Stimulated activated CD4-positive, alpha-beta T cell treated with anti-CD3 and anti-CD28 coated beads, Interleukin-2, amount 100 ng/mL, for 48 hours (primary cell): ENCODE data around the gene RAB10.
"Not testable (repeated sequence)": the region's sequence is repeated elsewhere in the genome, so short reads cannot be mapped to it uniquely, and the experiment has no call there.

Experiments
- DNase-seq, 2 donors: peaks; one replicate each; pipeline ENCODE4 v3.0.0-alpha.2; 2020

RAB10 gene

DNA sequence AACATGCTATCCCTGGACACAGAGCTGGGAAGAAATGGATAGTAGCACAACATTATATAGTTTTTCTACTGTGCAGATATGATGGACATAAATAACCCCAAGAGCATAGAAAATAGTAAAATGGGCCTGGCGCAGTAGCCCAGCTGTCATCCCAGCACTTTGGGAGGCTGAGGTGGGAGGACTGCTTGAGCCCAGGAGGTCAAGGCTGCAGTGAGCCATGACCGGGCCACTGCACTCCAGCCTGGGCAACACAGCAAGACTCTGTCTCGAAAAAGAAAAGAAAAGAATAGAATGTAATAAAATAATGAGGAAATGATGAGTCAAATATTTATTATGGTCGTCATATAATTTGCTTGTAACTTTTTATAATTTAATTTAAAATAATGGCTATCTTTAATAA is 131.5 kb downstream of the RAB10 start:
- no peak for DNase-seq

- not testable (repeated sequence) for DNase-seq
These were observed 132.7 kb downstream of the RAB10 start for GRCh38 chr2:26166541-26166940.

DNA sequence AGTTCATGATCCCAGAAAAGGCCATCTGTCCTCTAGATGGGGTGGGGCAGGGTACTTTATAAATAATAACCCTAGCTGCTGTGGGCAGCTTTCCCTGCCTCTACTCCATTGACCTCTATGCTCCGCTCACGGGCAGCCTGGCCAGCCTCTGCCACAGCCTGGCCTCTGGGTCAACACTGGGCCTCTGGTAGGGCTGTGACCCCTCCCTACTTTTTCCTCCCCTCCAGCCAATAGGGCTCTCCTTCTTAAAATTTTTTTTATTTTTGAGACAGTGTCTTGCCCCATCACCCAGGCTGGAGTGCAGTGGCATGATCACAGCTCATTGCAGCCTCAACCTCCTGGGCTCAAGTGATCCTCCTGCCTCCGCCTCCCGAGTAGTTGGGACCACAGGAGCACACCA is 134.9 kb downstream of the RAB10 start:
- no peak for DNase-seq

DNA sequence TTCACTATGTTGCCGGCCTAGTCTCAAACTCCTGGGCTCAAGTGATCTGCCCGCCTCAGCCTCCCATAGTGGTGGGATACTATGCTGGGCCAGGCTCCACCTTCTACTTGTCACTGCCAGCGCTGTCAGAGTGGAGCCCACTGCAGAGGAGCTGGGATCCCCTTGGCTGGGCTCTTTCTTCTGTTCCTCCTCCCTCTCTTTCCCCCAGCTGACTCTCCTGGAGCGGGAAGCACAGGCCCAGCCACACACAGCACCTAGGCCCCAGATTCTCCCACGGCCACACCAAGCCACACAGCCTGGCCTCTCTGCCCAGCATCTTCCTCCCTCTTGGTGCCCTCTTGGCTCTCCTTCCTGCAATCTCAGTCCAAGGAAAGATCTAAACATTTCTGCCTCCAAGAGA is 135.3 kb downstream of the RAB10 start:
- no peak for DNase-seq

GRCh38 chr2:26169681-26170414 is 136.0 kb downstream of the RAB10 start:
- no peak for DNase-seq

DNA sequence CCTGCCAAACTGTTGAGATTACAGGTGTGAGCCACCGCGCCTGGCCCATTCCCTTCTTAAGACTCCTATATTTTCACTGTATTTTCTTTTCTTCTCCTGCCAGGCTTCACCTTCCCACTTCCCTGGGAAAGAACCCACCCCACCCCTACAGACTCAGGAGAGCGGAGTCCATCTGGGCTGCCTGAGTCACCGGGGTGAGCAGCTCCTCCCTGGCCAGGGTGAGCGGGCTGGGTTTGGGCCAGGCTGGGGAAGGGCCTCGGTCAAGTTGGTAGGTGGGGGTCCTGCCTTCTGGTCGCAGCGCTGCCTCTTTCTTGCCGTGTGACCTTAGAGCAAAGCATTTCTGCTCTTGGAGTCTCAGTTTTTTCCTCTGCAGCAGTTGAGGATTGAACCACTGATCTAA is 136.9 kb downstream of the RAB10 start:
- no peak for DNase-seq

DNA sequence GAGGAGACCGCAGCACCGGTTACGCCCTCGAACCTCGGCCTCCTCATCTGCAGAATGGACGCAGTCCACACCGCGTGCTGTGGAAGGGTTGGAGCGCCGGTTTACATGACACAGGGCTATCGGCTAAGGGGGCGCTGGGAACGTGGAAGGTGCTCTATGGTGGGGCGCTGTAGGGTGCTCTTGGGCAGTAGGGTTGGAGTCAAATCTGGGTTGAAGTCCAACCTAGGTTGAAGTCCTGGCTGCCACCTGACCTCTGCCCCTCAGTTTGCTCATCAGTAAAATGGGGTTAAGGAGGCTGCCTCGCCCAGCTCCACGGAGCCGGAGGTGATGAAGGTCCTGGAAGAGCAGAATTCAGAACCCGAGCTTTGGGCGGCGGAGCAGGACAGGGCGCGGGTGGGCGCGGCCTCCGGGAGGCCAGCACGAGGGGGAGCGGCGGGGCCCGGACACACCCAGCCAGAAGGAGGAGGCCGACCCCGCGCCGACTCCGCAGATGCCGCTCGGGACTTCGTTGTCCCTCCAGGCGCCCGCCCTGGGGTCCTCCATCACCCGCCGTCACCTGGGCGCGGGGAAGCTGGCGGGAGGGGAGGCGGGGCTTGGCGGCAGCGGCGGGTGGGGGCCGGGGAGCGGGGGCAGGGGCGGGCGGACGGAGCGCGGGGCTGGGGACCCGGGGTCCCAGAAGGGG is 138.4 kb downstream of the RAB10 start:
- no peak for DNase-seq

DNA sequence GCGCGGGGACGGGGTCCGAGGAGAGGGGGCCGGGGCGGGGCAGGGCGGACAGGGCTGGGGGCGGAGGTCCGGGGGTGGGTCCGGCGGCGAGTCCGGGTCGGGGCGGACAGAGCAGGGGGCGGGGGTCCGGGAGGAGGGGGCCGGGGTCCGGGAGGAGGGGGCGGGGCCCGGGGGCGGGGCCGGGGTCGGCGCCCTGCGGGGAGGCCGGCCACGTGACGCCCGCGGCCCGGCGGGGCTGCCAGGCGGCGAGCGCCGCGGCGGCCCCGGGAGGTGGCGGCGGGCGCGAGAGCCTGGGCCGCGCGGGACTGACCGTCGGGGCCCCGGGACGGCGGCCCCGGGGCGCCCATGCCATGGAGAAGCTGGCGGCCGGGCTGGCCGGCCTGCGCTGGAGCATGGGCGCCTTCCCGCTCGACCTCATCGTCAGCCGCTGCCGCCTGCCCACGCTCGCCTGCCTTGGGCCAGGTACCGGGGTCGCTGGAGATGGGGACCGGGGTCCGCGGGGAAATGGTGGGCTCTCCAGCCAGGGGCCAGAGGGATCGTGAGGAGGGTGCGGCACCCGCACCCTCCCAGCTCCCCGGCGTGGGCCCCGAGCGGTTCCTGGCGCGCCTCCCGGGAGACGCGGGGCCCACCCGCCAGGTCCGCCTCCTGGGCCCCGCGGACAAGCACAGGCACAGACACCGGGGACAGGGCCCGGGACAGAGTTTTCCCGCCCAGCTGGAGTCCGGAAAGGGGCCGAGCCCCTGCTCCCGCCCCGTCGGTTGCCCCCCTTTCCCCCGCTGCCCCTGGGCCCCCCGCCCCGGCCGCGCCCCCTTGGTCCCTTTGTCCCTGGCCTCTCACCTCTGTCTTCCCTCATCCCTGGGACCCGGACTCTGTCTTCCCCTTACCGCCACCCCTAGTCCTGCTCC is 139.2 kb downstream of the RAB10 start, which contains the start of gene GAREM2:
GAREM2 (plus strand) TSS at position 218 of the 905 bp plus-strand sequence; CDS start at position 351, 133 bp downstream.
- no peak for DNase-seq

- no peak for DNase-seq
These were observed 140.0 kb downstream of the RAB10 start for GRCh38 chr2:26173776-26174482.

DNA sequence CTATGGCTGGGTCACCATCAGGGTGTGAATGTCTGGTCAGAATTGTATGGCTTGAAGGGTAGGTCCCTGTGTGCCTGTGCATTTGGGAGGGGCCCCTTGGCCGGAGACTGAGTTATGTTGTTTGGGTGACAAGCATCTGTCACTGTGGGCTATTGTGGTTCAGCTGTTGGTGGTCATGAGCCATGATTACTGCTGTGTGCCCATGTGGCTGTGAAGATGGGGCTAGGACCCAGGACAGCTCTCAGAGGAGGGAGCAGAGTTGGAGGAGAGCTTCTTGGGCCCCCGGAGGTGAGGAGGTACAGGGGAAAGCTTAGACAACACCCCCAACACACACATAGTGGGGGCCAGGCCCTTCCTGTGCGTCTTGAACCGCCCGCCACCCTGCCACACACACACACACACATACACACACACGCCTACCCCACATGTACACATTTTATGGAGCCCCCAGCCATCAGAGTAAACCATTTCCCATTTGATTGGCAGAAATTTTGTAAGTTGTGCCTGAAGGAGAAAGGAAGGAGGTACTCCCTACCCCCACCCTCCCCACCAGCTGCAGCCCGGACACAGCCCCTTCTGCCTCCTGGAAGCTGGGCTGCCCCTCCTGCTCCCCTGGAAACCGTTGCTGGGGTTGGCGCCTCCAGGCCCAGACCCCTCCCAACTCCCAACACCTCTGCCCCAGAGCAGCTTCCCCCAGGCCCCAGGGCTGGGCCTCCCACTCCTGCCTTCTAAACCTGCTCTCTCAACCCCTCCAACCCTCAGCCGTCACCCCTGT is 141.0 kb downstream of the RAB10 start:
- no peak for DNase-seq

GRCh38 chr2:26175466-26176278 is 141.8 kb downstream of the RAB10 start:
- no peak for DNase-seq

DNA sequence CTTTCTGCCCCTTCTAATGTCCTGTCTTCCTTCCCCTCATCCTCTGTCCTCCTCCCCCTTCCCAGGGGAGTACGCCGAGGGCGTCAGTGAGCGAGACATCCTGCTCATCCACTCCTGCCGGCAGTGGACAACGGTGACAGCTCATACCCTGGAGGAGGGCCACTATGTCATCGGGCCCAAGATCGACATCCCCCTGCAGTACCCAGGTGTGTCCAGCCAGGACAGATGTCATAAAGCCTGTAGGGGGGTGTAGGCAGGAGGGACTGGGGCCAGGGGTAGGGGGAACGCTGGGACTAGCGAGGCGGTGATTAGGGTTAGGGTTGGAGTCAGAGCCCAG is 142.4 kb downstream of the RAB10 start:
- no peak for DNase-seq

GRCh38 chr2:26177122-26177521 is 143.2 kb downstream of the RAB10 start:
- DNase-seq, result no peak

GRCh38 chr2:26178246-26178645 is 144.4 kb downstream of the RAB10 start:
- no peak for DNase-seq

GRCh38 chr2:26178746-26179436 is 145.0 kb downstream of the RAB10 start:
- DNase-seq, result no peak

GRCh38 chr2:26179446-26179913 is 145.6 kb downstream of the RAB10 start:
- no peak for DNase-seq

DNA sequence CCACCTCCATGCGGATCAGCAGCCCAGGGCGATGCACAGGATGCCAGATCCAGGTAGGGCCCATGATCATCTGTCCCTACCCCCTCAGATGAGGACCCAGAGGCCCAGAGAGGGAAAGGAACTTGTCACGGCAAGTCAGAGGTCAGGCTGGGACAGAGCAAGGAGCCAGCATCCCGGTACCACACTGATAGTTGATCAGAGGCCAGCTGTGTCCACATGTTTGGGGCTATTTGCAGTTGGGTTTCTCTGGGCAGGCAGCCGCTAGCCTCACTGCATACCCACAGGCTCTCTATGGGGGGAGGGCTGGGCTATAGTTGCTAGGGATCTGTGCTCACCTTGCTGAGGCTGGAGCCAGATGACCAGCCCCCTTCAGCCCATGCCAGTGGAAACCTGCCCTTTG is 148.6 kb downstream of the RAB10 start:
- DNase-seq, result no peak

- no peak for DNase-seq
These were observed 149.2 kb downstream of the RAB10 start for GRCh38 chr2:26182887-26183630.

GRCh38 chr2:26184121-26184520 is 150.2 kb downstream of the RAB10 start:
- DNase-seq, result no peak
